ENCODE data around the gene UNC119B. TPM values are rescaled to one million over a fixed set of nuclear protein-coding genes. Genes with fewer than 3 reads are reported as not detected.

Gene UNC119B
- total RNA-seq, 2 donors from 2014 or later, result 52.8 to 60.7 TPM

DNA sequence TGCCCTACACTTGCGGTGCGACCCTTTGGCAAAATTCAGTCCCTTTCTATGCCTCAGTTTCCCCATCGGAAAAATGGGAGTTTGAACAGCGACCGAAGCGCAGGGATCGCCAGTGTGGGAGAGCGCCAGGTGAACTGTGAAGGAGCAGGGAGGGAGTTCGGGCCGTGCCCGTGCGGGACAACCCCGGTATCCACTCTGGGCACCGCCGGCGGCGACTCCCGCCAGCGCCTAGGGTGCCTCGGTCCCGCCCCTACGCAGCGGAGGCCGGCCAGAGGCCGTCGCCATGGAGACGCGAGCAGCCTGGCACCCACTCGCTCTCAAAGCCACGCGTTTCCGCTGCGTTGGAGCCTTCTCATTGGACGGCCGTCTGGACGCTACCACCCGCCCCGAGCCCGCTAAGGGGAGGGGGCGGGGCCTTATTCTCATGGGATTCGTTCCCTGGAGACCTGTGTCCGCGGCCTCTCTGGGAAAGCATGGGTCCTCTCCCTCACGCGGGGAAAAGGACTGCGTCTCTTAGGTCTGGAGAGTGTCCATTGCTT, 24.0 kb upstream of the UNC119B start:
- peak overlapping the region; percentile 89 for H3K4me3 Mint-ChIP-seq
- WGBS, 2 experiments (ENCODE audit: insufficient coverage in 1 of 2, insufficient read length in 1 of 2), result 0% methylated on average over 7 to 46 of the region's 46 CpGs

DNA sequence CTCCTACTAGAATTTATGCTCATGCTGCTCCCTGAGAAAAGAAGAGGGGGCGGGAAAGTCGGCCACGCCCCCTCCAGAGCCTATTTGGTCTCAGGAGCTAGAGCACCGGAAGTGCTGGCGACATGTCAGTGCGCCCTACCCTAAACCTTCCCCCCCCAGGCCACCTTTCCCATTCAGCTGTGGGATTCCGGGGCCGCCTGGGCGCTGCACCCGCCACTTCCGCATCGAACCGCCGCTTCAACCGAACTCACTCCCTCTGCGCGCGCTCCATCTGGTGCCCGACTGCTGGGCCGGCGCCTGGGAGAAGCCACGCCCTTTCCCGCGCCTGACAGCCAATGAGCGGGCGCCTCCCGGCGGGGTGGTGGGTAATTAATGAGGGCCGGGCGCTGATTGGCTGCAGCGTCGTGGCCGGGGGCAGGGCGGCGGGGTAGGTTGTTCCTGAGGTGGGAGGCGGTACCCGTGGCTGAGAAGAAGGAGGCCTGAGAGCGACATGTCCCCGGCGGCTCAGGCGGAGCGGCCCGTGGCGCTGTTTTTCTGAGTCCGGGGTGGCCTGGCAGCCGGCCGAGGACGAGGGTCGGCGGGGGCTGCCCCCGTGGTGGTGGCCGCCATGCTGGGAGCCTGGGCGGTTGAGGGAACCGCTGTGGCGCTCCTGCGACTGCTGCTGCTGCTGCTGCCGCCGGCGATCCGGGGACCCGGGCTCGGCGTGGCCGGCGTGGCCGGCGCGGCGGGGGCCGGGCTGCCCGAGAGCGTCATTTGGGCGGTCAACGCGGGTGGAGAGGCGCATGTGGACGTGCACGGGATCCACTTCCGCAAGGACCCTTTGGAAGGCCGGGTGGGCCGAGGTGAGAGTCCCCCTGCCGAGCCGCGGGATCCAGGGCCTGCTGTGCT, 23.3 kb upstream of the UNC119B start, which contains the start of gene MLEC:
Gene MLEC, plus strand, starts transcription at position 460 of the 888 bp plus-strand sequence. Its CDS starts 148 bp downstream, at position 608.
- H3K9me3 ChIP-seq (ENCODE audit: control insufficient read depth, low read length), result no peaks in the 10 kb centered on the region
- H3K4me1 ChIP-seq (ENCODE audit: control insufficient read depth, insufficient read depth, low read length), result no peaks in the 10 kb centered on the region
- TF ChIP-seq, protein P1, sequence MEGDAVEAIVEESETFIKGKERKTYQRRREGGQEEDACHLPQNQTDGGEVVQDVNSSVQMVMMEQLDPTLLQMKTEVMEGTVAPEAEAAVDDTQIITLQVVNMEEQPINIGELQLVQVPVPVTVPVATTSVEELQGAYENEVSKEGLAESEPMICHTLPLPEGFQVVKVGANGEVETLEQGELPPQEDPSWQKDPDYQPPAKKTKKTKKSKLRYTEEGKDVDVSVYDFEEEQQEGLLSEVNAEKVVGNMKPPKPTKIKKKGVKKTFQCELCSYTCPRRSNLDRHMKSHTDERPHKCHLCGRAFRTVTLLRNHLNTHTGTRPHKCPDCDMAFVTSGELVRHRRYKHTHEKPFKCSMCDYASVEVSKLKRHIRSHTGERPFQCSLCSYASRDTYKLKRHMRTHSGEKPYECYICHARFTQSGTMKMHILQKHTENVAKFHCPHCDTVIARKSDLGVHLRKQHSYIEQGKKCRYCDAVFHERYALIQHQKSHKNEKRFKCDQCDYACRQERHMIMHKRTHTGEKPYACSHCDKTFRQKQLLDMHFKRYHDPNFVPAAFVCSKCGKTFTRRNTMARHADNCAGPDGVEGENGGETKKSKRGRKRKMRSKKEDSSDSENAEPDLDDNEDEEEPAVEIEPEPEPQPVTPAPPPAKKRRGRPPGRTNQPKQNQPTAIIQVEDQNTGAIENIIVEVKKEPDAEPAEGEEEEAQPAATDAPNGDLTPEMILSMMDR (conservative IDR thresholded peaks at IDR 0.05), result peak; percentile 35
- no peaks in the 10 kb centered on the region for H3K9me3 Mint-ChIP-seq
- H3K4me3 ChIP-seq (ENCODE audit: low read length), result peak within 1 kb of the TSS; percentile 93
- no peaks in the 10 kb centered on the region for H3K27me3 ChIP-seq (ENCODE audit: control insufficient read depth, insufficient read depth, low read length, poor library complexity, severe bottlenecking)
- peak within 1 kb of the TSS; percentile 81 for H3K9ac ChIP-seq (ENCODE audit: extremely low read depth, low read length, poor library complexity, severe bottlenecking)
- peak; percentile 100 for DNase-seq
- peaks cover 30% of the 10 kb centered on the region for H3K4me1 Mint-ChIP-seq
- H3K27me3 Mint-ChIP-seq (ENCODE audit: insufficient read depth), result no peaks in the 10 kb centered on the region
- peak within 1 kb of the TSS; percentile 89 for H3K4me3 Mint-ChIP-seq
- H3K36me3 Mint-ChIP-seq (ENCODE audit: low read depth), result no peaks in the 10 kb centered on the region
- 0 to 2% methylated on average over 12 to 84 of the region's 84 CpGs for WGBS, 2 experiments (ENCODE audit: insufficient coverage in 1 of 2, insufficient read length in 1 of 2)
- H3K27ac ChIP-seq (ENCODE audit: low read depth, low read length), result peak within 1 kb of the TSS; percentile 96
- H3K27ac Mint-ChIP-seq, result peak within 1 kb of the TSS; percentile 95
- no peaks in the 10 kb centered on the region for H3K36me3 ChIP-seq (ENCODE audit: control insufficient read depth, insufficient read depth, low read length)

More for the DNA sequence above, 24.0 kb upstream of the UNC119B start:
- Histone ChIP-seq H3K9ac (ENCODE audit: extremely low read depth, low read length, poor library complexity, severe bottlenecking) (peak overlapping the region; percentile 81), H3K4me1 (ENCODE audit: control insufficient read depth, insufficient read depth, low read length) (no peaks in the 10 kb centered on the region), H3K4me3 (ENCODE audit: low read length) (peak overlapping the region; percentile 93), H3K36me3 (ENCODE audit: control insufficient read depth, insufficient read depth, low read length) (no peaks in the 10 kb centered on the region), H3K27ac (ENCODE audit: low read depth, low read length) (peak overlapping the region; percentile 96), H3K9me3 (ENCODE audit: control insufficient read depth, low read length) (no peaks in the 10 kb centered on the region), H3K27me3 (ENCODE audit: control insufficient read depth, insufficient read depth, low read length, poor library complexity, severe bottlenecking) (no peaks in the 10 kb centered on the region)
- Mint-ChIP-seq H3K9me3 (no peaks in the 10 kb centered on the region), H3K27ac (peak overlapping the region; percentile 95), H3K4me1 (peaks cover 30% of the 10 kb centered on the region), H3K36me3 (ENCODE audit: low read depth) (no peaks in the 10 kb centered on the region), H3K27me3 (ENCODE audit: insufficient read depth) (no peaks in the 10 kb centered on the region)
- TF ChIP-seq, protein P1 (conservative IDR thresholded peaks at IDR 0.05), result no peak
- peak; percentile 99 for DNase-seq

DNA sequence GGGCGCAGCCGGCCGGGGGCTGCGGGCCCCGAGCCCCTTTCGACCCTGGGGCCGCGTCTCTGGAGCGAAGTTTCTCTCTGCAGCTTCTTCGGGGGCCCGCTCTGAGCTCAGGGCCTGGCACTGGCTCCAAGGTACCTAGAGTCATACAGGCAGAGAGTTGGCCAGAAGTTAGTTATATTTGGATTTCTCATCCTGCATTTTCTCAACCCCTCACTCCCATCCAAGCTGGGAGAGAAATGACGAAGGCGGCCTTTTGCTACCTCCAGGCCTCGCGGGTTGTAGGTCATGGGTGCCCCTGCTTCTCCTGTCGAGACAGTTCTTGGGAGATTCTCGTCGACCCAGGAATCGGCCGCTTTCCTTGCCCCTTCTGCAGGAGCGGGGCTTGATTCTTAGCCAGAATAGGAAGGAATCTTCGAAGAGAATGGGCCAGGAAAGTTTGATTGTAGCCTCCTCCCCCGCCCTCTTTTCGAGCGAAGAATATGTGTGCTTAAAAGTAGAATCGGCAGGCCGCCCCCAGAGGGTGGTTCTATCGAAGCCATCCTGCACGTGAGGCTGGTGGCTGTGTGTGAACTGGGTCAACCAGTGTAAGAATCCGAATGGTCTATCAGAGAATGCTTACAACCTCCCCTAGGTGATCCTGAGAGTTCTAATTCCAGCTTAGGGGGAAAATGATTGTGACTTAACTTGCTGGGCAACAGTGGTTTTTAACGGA, 22.5 kb upstream of the UNC119B start:
- Mint-ChIP-seq H3K9me3 (no peaks in the 10 kb centered on the region), H3K27ac (peak overlapping the region; percentile 90), H3K27me3 (ENCODE audit: insufficient read depth) (no peaks in the 10 kb centered on the region), H3K4me3 (peak overlapping the region; percentile 89), H3K36me3 (ENCODE audit: low read depth) (peaks cover 5% of the 10 kb centered on the region), H3K4me1 (peaks cover 38% of the 10 kb centered on the region)
- 0 to 1% methylated on average over 15 to 31 of the region's 31 CpGs for WGBS, 2 experiments (ENCODE audit: insufficient coverage in 1 of 2, insufficient read length in 1 of 2)
- Histone ChIP-seq H3K9me3 (ENCODE audit: control insufficient read depth, low read length) (no peaks in the 10 kb centered on the region), H3K27me3 (ENCODE audit: control insufficient read depth, insufficient read depth, low read length, poor library complexity, severe bottlenecking) (no peaks in the 10 kb centered on the region), H3K27ac (ENCODE audit: low read depth, low read length) (peak overlapping the region; percentile 59), H3K36me3 (ENCODE audit: control insufficient read depth, insufficient read depth, low read length) (peaks cover 3% of the 10 kb centered on the region), H3K4me3 (ENCODE audit: low read length) (peak overlapping the region; percentile 93), H3K4me1 (ENCODE audit: control insufficient read depth, insufficient read depth, low read length) (no peaks in the 10 kb centered on the region), H3K9ac (ENCODE audit: extremely low read depth, low read length, poor library complexity, severe bottlenecking) (peak overlapping the region; percentile 77)
- DNase-seq, result peak; percentile 75
- TF ChIP-seq, protein P1 (conservative IDR thresholded peaks at IDR 0.05), result no peak

Data from endodermal cell (in vitro differentiated cells).